Thyroid gland (tissue), 4 donors: ENCODE results near the gene PROB1.

Experiments used
- POLR2A ChIP-seq, 2 donors: fragments of 450-650 bp; IDR thresholded peaks; one replicate each; pipeline ENCODE4 v1.6.1; 2017; ENCODE audit warnings: antibody characterized with exemption in 2 of 2, mild to moderate bottlenecking in 2 of 2, moderate library complexity in 1 of 2
- TF ChIP-seq, protein P1 (sequence below), 6 experiments: fragments of 200-600 bp in 3 of 6; fragments of 450-650 bp in 3 of 6; sonication (generic) in 3 of 6; IDR thresholded peaks; one replicate each; pipeline ENCODE4 v1.5.1; 2016 to 2019; ENCODE audit warnings: antibody characterized with exemption in 6 of 6, mild to moderate bottlenecking in 2 of 6, inconsistent platforms in 1 of 6, moderate library complexity in 1 of 6

DNA sequence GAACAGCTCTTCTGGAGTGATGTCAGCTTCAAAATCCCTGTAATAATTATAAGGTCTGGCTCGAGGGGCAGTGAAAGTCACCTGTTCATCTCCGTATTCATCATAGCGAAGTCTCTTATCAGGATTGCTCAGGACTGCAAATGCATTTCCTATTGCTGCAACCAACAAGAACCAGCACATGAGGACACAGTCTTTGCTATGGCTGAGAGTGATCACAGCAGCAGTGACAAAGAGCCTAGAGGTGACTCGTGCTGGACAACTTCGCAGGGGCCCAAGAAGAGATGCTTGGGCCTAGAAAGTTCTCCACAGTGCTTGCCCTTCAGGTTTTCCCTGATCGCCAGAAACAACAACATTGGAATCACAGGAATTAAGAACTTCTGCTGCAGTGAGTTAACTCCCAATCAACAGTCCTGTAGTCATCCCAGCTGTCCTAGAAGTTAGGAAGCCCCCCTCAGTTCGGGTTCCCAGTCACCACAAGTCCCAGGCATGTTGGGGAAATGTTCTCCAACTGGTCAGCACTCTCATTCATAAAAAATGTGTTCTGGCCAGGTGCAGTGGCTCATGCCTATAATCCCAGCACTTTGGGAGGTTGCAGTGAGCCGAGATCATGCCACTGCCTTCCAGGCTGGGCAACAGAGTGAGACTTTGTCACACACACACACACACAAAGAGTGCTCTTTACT is 31.4 kb upstream of the PROB1 start:
- TF ChIP-seq, protein P1, sequence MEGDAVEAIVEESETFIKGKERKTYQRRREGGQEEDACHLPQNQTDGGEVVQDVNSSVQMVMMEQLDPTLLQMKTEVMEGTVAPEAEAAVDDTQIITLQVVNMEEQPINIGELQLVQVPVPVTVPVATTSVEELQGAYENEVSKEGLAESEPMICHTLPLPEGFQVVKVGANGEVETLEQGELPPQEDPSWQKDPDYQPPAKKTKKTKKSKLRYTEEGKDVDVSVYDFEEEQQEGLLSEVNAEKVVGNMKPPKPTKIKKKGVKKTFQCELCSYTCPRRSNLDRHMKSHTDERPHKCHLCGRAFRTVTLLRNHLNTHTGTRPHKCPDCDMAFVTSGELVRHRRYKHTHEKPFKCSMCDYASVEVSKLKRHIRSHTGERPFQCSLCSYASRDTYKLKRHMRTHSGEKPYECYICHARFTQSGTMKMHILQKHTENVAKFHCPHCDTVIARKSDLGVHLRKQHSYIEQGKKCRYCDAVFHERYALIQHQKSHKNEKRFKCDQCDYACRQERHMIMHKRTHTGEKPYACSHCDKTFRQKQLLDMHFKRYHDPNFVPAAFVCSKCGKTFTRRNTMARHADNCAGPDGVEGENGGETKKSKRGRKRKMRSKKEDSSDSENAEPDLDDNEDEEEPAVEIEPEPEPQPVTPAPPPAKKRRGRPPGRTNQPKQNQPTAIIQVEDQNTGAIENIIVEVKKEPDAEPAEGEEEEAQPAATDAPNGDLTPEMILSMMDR (IDR thresholded peaks at IDR 0.05): no peak
- TF ChIP-seq POLR2A (IDR thresholded peaks at IDR 0.05): no peak
